Measurements from ENCODE around the gene HHIP.

The HHIP gene

GRCh38 chr4:144723471-144723870, 77.5 kb downstream of the HHIP start:
- Histone ChIP-seq H3K9ac (no peak overlapping the region), H3K4me3 (IDR thresholded peaks at IDR 0.05; ENCODE audit: insufficient read depth, low read depth, low read length) (no peak overlapping the region), H3K79me2 (ENCODE audit: insufficient read depth, low read depth) (no peaks in the 10 kb centered on the region), H3K4me2 (no peak overlapping the region), H2AFZ (ENCODE audit: low read depth) (no peak overlapping the region), H3K4me1 (ENCODE audit: low read depth, poor library complexity, severe bottlenecking) (no peaks in the 10 kb centered on the region), H4K20me1 (ENCODE audit: insufficient read depth) (no peaks in the 10 kb centered on the region), H3K36me3 (ENCODE audit: insufficient read depth) (no peaks in the 10 kb centered on the region), H3K27me3 (ENCODE audit: insufficient read depth, low read depth) (no peaks in the 10 kb centered on the region), H3K27ac (no peak overlapping the region)
- no peak for TF ChIP-seq CTCF (conservative IDR thresholded peaks at IDR 0.05; ENCODE audit: low read depth, low read length)

GRCh38 chr4:144729175-144729574, 83.2 kb downstream of the HHIP start:
- Histone ChIP-seq H3K9ac (no peak overlapping the region), H3K36me3 (ENCODE audit: insufficient read depth) (no peaks in the 10 kb centered on the region), H2AFZ (ENCODE audit: low read depth) (no peak overlapping the region), H3K27me3 (ENCODE audit: insufficient read depth, low read depth) (no peaks in the 10 kb centered on the region), H3K4me3 (IDR thresholded peaks at IDR 0.05; ENCODE audit: insufficient read depth, low read depth, low read length) (no peak overlapping the region), H4K20me1 (ENCODE audit: insufficient read depth) (no peaks in the 10 kb centered on the region), H3K27ac (no peak overlapping the region), H3K4me2 (no peak overlapping the region), H3K79me2 (ENCODE audit: insufficient read depth, low read depth) (no peaks in the 10 kb centered on the region), H3K4me1 (ENCODE audit: low read depth, poor library complexity, severe bottlenecking) (no peaks in the 10 kb centered on the region)
- no peak for TF ChIP-seq CTCF (conservative IDR thresholded peaks at IDR 0.05; ENCODE audit: low read depth, low read length)

- no peak overlapping the region for H2AFZ ChIP-seq (ENCODE audit: low read depth)
- no peak overlapping the region for H3K9ac ChIP-seq
- no peak for TF ChIP-seq CTCF (conservative IDR thresholded peaks at IDR 0.05; ENCODE audit: low read depth, low read length)
- H3K79me2 ChIP-seq (ENCODE audit: insufficient read depth, low read depth), result no peaks in the 10 kb centered on the region
- no peak overlapping the region for H3K27ac ChIP-seq
- no peaks in the 10 kb centered on the region for H3K27me3 ChIP-seq (ENCODE audit: insufficient read depth, low read depth)
- H3K36me3 ChIP-seq (ENCODE audit: insufficient read depth), result no peaks in the 10 kb centered on the region
- H4K20me1 ChIP-seq (ENCODE audit: insufficient read depth), result no peaks in the 10 kb centered on the region
- H3K4me3 ChIP-seq (IDR thresholded peaks at IDR 0.05; ENCODE audit: insufficient read depth, low read depth, low read length), result no peak overlapping the region
- H3K4me1 ChIP-seq (ENCODE audit: low read depth, poor library complexity, severe bottlenecking), result no peaks in the 10 kb centered on the region
- no peak overlapping the region for H3K4me2 ChIP-seq
These were observed 86.8 kb downstream of the HHIP start for GRCh38 chr4:144732584-144733428.

- Histone ChIP-seq H3K4me1 (ENCODE audit: low read depth, poor library complexity, severe bottlenecking) (no peaks in the 10 kb centered on the region), H3K36me3 (ENCODE audit: insufficient read depth) (no peaks in the 10 kb centered on the region), H2AFZ (ENCODE audit: low read depth) (no peak overlapping the region), H3K27ac (no peak overlapping the region), H4K20me1 (ENCODE audit: insufficient read depth) (no peaks in the 10 kb centered on the region), H3K79me2 (ENCODE audit: insufficient read depth, low read depth) (no peaks in the 10 kb centered on the region), H3K9ac (no peak overlapping the region), H3K4me3 (IDR thresholded peaks at IDR 0.05; ENCODE audit: insufficient read depth, low read depth, low read length) (no peak overlapping the region), H3K27me3 (ENCODE audit: insufficient read depth, low read depth) (no peaks in the 10 kb centered on the region), H3K4me2 (no peak overlapping the region)
- no peak for TF ChIP-seq CTCF (conservative IDR thresholded peaks at IDR 0.05; ENCODE audit: low read depth, low read length)
These were observed 87.6 kb downstream of the HHIP start for GRCh38 chr4:144733566-144733965.
